NCI-H2107 (cell line): ENCODE results near the gene OMP.

Experiments used
- DNase-seq: peaks from one replicate; lab custom pipeline; 2025; lab: John Stamatoyannopoulos, UW

The OMP gene

DNA sequence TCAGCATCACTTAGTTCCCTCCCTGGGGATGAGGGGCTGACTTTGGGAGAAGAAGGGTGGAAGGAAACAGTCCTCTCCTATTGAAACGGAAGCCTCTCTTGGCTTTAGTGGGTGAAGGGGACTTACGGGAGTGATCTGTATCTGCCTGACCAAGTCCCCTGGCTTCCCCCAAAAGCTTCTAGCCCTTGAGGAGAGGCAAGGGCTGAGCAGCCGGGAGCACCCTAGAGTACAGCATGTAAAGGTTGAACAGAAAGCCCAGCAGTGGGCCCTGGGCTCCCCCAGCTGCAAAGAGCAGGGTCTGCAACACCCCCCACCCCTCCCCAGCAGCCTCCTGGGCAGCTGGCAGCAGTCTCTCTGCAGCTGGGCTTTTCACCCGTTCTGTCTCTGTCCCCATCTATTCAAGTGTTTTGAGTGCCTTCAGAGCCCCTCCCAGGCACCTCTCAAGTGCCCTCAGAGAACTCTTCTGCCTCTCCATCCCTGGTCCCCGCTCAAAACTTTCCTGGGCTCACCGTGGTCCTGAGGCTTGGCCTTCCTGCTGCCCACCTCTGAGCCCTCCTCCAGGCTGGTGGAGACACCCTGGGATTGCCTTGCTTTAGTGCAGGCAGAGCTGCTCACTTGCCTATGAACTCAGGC, 33.2 kb upstream of the OMP start:
- DNase-seq: no peak

DNA sequence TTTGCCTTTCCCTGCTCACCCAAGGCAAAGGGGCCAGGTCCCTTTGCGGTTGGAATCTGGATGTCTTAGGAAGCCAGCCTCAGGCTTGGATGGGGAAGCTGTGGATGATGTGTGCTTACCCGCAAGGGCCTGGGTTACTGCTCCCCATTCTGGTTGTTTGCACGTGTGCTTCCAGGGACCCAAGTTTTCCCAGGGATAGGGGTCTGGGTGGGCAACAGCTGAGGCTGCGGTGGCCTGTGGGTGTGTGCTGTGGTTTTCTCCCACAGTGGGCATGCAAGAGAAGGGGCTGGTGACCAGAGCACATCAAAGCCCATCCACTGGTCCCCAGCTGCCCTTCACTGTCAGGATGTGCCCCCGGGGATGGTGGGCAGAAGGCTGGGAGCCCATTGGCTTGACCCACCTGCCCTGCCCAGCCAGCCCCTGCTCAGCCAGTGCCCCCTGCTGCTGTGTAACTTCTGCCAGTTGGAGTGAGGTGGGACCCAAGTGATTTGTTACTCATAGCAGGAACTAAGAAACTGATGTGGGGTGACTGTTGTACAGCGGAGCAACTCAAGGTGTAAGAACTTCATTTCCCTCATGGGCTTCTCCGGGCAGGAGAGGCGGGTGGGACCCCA, 32.6 kb upstream of the OMP start:
- no peak for DNase-seq

DNA sequence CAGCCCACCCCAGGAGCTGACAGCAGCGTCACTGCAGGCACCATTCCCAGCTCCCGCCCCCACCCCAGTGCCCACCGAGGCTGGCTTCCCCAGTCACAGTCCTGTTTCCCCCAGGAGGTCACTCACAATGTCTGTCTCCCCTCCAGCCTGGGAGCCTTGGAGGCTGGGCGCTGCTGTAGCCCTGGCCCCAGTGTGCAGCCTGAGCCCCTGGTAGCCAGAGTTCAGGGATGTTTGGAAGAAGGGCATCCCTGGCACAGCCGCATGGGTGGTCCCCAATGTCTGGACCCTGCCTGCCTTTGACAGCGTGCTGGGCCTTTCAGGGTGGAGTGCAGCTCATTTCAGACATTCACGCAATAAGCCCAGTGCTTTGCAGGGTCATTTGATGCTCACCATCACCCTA, 31.6 kb upstream of the OMP start:
- no peak for DNase-seq

DNA sequence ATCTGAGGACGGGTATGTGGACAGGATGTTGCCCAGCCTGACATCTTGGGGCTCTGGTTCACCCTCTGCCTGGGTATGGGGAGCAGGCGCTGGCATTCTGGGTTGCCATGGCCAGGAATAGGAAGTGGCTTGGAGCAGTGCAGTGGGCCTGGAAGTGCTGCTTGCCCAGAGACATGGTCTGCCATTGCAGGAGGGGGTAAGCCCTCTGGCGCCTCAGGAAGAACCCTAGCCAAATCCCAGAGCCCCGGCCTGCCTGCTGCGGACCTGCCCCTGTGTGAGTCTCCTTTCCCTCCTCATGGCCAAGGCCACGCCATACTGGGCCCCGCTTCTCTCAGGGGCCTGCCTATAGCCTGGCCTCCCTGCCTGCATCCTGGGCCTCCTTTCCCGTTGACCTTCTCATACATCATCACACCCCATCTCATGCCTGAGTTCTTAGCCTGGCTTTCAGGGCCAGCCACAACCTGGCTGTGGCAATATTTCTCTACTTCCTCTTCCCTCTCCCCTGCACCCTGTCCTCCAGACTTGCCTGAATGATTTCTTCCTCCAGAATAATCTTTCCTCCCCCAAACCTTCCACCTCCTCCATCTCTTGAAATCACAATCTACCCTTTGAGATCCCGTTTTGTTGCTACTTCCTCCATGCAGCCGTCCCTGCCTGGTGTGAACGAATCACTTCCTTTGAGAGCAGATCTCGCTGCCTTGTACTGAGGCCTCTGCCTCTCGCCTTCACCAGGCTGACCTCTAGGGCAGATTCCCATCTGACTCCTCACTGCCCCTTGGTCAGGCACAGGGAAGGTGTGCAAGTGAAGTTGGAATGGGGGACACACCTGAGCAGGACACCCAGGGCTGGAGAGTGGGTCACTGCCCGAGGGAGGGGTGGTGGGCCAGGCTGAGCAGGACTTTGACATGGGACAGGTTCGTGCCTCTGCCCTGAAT, 30.7 kb upstream of the OMP start:
- no peak for DNase-seq

DNA sequence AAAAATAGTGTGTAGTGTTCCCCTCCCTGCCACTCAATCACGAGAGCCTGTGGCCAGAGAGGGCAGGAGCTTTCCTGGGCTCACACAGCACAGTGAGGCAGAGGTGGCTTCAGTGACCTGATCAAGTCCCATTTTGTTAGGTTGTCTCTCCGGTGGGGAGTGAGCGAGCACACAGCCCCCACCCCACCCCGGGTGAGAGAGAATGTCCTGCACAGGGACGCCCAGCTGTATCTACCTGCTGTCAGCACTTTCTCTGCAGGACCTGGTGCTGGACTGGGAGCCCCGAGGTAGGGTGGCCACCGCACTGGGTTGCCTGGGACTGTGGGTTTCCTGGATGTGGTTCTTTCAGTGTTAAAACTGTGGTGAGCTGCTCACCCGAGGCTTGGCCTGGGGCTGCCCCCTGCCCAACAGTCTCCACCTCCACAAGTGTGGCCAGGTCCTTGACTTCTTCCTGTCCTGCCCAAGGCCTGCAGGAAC, 29.8 kb upstream of the OMP start:
- no peak for DNase-seq

DNA sequence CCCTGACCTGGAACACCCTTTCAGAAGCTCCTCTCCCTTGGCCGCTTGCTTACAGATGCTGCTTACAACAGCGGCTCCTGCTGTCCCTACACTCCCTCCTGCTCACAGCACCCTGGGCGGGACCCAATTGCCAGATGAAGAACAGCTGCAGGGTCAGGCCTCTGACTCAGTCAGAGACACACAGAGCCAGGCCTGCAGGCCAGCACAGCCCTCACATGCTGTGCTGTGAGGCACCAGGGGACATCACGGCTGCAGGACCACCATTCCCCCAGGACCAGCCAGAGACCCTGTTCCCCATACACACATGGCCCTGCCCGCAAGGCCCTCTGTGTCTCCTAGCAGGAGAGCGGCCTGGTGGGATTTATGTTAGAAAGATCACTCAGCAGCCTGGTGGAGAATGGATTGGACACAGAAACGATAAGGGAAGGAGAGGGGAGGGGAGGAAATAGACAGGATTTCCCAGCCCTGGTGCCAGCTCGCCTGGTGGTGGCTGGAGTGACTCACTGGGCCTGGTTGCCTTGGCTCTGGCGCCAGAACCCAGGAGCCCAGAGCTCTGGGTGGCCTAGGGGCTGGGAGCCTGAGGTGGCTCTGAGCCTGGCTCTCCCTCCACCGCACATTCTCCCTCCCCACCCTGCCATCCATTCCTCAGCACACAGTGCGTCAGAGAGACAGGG, 29.2 kb upstream of the OMP start:
- no peak for DNase-seq

DNA sequence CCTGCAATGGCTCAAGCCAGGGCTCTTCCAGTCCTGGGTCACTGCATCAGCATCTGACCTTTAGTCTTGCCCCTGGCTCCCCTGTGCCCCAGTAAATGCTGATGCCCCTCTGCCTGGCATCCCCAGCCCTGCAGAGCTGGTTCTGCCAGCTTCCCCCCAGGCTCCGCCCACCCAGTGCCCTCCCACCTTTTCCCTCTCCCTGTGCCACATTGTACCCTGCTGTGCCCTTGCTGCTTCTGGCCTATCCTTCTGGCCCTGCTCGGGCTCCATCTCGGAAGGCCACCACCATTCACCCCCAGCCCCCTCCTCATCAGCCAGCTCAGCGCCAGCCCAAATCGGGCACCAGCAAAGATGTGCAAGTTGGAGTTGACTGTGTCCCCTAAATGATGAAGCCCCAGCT, 28.4 kb upstream of the OMP start:
- no peak for DNase-seq

DNA sequence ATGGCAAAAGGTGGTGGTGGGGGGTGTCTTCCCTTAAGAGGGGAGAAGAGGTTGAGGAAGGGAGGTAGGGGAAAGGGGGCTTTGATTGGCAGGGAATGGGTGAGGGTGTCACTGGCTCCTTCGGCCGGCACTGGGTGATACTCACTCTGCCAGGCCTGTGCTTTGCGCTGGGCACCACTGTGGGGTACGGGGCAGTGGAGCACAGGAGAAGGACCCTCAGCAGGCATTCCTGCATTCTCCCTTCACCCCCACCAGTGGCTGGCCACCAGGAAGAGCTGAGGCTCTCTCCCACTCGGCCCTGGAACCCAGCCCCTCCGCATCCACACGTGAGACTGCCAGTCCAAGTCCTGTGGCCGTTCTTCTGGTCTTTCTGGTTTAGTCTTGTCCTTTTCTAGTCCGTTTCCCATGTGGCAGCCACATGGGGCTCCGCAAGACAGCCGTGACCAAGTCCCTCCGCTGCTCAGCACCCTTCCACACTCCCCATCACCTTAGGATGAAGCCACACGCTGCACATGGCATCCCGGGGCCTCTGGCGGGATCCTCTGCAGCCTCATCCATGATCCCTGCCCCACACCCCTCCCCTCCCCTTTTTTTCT, 27.9 kb upstream of the OMP start:
- no peak for DNase-seq

DNA sequence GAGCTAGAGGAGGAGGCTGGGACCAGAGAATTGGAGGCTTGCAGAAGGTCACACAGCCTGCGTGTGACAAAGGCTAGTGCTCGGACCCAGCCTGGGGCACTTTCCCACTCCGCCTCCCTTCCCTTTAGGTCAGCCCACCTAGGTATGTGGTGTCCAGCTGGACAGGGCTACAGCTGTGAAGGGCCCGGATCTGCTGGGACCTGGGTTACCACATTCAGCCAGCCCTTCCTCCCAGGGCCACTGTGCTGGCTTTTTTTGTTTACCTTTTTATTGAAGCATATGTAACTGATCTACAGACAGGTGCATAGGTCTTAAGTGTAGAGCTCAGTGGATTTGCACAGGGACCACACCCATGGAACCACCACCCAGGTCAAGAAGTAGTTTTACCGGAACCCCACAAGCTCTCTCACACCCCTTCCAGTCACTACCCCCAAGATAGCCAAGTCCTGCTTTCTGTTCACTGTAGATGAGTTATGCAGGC, 27.2 kb upstream of the OMP start:
- no peak for DNase-seq

DNA sequence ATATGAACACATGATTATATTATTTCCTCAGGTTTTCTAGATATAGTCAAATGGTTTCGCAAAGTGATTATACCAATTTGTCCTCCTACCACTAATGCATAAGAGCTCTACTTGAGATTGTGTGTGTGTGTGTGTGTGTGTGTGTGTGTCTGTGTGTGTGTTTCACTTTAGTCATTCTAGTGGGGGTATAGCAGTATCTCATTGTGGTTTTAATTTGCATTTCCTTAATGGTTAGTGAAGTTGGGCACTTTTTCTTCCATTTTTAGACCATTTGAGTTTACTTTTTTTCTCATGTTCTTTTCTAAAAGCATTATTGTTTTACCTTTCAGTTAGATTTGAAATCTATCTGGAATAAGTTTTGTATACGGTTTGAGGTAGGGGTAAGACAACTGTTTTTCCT, 23.0 kb upstream of the OMP start:
- DNase-seq: no peak

DNA sequence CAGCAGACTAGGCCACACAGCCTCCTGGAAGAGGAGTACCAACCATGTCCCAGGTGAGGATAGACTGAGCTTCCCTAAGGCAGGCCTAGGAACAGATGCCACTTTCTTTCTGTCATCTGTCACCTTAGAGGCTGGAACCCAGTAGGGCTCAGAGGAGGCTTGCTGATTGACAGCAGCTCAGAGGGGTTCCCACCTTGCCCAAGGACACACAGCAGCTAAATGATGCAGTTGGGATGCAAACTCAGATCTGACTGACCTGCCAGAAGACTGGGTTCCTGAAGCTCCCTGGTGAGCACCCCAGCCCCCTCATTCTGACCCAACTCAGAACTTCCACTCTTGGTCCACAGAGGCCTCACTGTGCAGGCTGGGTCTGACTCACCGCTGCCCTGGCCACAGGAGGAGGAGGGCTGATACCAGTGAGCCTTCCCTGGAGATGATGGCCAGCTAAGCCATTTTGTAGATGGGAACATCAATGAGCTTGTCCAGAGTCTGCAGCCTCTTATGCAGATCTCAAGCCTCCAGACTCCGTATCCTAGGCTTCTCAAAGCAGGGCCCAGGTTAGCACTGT, 21.9 kb upstream of the OMP start:
- DNase-seq: no peak

DNA sequence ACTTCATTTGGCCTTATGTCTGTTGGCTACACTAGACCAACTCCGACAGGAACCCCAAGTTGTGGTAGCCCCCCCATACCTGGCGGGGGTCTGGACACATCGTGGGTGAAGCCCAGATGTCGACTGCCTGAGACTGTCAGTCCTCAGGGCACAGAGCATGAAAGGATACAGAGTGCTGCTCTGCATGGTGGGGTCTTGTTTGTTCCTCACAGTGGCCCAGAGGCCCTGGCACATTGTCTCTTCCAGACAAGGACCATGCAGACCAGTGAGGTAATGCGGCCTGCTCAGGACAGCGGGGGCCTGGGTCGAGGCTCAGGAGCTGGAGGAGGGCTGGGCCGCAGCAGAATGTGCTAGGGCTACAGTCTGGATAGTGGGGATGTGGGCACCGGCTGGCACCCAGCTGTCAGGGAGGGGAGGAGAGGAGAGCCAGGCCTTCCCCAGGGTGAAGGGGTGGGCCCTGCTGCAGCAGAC, 21.2 kb upstream of the OMP start:
- no peak for DNase-seq

DNA sequence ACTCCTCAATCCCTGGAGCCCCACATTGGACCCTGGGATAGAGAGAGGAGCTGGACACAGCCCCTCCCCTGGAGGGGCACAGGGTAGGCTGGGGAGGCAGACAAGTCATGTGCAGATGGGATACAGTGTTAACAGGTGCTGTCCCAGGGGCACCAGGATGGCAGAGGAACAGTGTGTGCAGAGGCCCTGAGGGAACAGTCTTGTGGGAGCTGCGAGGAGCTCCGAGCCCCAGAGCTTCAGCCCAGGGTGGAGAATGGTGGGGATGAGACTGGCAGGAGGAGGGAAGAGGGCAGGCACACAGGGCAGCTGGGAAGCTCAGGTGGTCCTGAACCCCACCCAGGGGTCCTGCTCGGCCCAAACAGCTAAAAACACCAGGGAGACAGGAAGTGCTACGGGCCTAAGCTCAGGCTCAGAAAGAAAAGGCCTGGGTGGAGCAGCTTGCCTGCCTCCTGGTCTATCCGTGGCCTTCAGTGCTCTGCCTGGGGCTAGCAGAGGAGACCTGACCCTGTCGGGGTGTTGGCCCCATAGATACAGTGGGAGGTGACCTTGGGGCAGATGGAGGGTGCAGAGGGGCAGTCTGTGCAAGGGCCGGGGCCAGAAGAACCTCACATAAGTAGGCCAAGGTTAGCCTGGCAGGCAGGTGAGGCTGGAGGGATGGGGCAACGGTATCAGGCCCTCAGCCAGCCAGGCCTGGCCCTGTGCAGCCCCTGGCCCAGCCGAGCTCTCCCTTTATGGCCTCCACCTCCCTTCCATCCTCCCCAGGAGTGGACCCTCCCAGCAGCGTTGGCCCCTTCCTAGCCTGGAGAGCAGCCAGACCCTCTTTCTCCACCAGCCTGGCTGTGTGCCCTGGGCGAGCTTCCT, 20.4 kb upstream of the OMP start:
- no peak for DNase-seq

DNA sequence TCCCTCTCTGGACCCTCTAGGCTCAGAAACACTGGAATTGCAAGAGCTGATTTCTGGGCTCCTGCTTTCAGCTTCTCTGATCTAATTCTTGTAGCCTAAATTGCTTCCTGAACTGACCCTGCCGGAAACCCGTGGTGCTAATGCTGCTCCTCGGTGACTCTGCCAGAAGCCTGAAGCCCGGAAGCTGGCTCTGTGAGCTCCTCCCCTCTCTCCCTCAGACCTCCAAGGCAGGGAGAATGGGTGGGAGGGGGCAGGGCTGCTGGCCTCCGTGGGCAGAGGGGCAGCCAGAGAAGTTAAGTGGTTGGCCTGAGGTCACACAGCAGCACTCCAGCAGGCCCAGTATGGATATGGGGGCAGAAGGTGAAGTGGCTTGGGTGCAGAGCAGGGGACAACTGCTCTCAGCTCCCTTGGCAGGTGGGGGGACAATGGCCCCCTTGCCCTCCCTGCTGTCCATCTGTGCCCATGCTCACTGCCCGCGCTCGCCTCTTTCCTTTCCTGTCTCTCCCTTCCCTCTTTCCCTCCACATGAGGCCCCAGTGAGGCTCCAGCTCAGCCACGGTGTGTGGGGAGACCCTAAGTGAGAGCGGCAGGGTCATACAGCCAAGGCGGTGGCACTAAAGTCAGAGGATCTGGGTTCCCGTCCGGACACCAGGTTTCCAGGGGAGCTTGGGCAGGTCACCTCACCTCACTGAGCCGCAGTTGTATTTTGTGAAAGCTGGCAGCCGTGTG, 19.6 kb upstream of the OMP start:
- DNase-seq: no peak

DNA sequence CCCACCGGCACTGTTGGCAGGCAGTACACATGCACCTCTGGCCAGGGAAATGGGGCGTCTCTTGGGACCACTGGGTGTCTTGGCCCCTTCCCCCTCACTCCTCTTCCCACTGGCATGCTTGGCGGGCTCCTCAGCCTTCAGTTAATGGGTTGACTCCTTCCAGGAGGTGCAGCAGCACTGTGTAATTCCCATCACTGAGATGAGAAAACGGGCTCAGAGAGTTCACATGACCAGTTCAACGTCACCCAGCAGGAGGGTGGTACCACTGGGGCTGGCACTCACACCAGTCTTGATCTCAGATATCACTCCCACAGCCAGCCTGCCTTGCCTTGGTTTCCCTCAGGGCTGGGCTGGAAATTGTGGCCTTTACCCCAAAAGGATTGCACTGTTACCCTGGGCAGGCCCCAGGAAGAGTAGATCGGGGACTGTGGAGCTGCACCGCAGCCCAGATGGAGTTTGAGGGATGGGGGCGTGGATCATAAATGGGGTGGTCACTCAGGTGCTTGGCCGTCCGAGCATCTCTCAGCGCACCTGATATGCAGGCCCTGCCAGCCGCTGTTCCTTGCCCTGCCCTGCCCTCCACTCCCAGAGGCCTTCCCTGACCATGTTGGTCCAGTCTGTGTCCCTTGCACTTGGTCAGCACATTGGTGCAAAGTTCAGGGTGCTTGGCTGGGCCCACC, 18.9 kb upstream of the OMP start:
- no peak for DNase-seq

DNA sequence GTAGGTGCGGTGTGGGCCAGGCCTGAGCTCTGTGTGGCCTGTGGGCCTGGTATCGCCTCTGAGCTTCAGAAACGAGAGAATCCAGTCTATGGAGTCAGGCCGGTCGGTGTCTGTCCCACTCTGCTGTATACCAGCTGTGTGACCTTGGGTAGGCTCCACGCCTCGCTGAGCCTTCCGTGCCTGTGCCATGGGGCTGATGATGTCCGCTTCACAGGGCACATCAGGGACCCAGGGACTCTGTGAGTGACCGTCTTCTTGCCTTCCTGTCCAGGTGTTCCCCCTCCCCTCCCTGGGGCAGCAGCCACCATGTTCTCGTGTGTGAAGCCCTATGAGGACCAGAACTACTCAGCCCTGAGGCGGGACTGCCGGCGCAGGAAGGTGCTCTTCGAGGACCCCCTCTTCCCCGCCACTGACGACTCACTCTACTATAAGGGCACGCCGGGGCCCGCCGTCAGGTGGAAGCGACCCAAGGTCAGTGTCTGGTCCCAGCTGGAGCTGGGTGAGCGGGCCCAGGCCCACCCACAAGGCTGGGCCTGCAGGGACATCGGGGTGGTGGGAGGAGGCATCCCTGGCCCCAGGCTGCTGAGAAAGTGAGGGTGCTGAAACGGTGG, 18.0 kb upstream of the OMP start:
- no peak for DNase-seq

DNA sequence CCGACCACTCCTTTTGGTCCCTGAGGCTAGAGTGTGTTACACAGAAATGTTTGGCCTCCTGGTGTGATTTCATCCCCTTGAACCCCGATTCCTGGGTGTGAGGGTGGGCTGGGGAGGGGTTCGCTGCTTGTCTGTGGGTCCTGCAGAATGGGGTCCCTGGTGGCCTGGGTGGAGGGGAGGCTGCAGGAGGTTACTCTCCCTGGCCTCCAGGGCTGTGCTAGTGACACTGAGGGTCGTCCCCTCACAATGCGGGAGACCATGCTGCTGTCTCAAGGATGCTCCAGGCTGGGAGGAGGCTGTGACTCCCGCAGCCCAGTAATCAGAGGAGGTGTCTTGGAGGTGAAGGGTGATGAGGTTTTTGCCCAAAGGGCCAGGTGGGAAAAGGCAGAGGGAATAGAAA, 17.0 kb upstream of the OMP start:
- no peak for DNase-seq

DNA sequence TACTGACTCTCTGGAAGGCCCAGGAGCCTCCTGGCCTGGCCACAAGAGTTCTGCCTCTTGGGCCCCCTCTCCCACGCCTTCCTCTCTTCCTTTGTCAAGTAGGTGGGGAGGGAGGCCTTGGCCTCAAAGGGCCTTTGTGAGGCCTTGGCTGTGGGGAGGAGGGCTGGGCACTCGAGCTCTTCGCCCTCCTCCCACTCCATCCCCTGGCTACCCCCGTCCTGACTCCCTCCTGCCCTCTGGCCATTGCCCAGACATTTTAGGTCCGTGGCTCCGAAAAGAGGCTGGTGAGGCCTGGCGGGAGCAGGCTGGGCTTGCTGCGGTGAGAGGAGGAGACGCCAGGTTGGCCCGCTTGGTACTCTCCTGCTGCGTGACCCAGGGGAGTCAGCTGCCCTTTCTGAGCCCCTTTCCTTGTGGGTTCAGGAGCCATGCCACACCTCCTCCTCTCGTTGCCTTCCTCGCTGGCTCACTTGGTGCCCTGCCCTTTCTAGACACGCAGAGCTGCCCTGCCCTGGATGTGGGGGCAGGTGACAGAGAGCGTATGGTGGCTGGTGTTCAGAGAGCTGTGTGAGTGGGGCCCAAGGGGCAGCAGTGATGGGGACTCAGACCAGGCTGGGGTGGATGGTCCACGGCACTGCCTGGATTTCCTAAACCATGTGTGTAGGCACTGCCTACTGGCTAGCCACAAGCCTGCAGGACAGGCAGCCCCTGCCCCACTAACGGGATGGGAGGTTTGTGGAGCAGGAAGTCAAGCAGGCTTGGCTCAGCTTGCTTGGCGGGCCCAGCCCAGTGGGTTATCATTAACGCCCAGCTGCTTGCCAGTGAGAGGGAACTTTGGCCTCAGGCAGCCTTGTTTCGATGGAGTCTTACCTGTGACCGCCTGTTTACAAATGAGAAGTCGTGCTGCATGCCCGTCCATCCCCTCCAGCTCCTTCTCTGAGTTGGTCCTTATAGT, 15.8 kb upstream of the OMP start:
- DNase-seq: no peak
